HepG2 (cell line): ENCODE measurements around the gene SLC35B2. TPM values are rescaled to one million over a fixed set of nuclear protein-coding genes. Genes with fewer than 3 reads are reported as not detected.

Source experiments
- FOXP4 ChIP-seq: sonication (generic); formaldehyde crosslinking; IDR thresholded peaks from 2 replicates; pipeline ENCODE4 v1.4.0; 2020; ENCODE audit warnings: missing genetic modification reagents
- GATAD2A ChIP-seq: IDR thresholded peaks from 2 replicates; pipeline ENCODE4 v1.6.1; 2016
- MZF1 ChIP-seq: sonication (generic); formaldehyde crosslinking; IDR thresholded peaks from 2 replicates; pipeline ENCODE4 v1.8.1; 2023; ENCODE audit warnings: mild to moderate bottlenecking, missing genetic modification reagents, borderline replicate concordance
- NR2C2 ChIP-seq: sonication (generic); formaldehyde crosslinking; IDR thresholded peaks from 2 replicates; pipeline ENCODE4 v1.4.0; 2020; ENCODE audit warnings: missing genetic modification reagents, mild to moderate bottlenecking, moderate library complexity, borderline replicate concordance
- NR2F6 ChIP-seq, 2 experiments: IDR thresholded peaks; 2 replicates each; pipeline ENCODE4 v1.6.1; 2016; ENCODE audit warnings: antibody characterized with exemption in 1 of 2, mild to moderate bottlenecking in 1 of 2
- PBX3 ChIP-seq: sonication (generic); formaldehyde crosslinking; IDR thresholded peaks from 2 replicates; pipeline ENCODE4 v1.8.1; 2023; ENCODE audit warnings: missing genetic modification reagents, inconsistent platforms, borderline replicate concordance
- PCBP1 ChIP-seq: fragments of 200-400 bp; formaldehyde crosslinking; IDR thresholded peaks from 2 replicates; pipeline ENCODE4 v1.6.1; 2017; ENCODE audit warnings: mild to moderate bottlenecking, low read depth, low read length, borderline replicate concordance
- PITX1 ChIP-seq: sonication (generic); formaldehyde crosslinking; IDR thresholded peaks from 2 replicates; pipeline ENCODE4 v1.5.1; 2020; ENCODE audit warnings: mild to moderate bottlenecking, missing genetic modification reagents
- REPIN1 ChIP-seq: sonication (generic); formaldehyde crosslinking; IDR thresholded peaks from 2 replicates; pipeline ENCODE4 v1.8.0; 2022; ENCODE audit warnings: missing genetic modification reagents, low read depth, mild to moderate bottlenecking, borderline replicate concordance
- XRCC5 ChIP-seq: fragments of 200-400 bp; formaldehyde crosslinking; optimal IDR thresholded peaks from 2 replicates; pipeline ENCODE3; 2017; ENCODE audit warnings: mild to moderate bottlenecking, low read length
- ZEB1 ChIP-seq: IDR thresholded peaks from 2 replicates; pipeline ENCODE4 v1.6.1; 2012; ENCODE audit warnings: mild to moderate bottlenecking, low read depth, inconsistent platforms; ENCODE audit not compliant: insufficient replicate concordance
- ZFAT ChIP-seq: sonication (generic); formaldehyde crosslinking; conservative IDR thresholded peaks from 2 replicates; pipeline ENCODE4 v1.8.1; 2023; ENCODE audit warnings: missing genetic modification reagents, inconsistent platforms
- ZFY ChIP-seq: sonication (generic); formaldehyde crosslinking; IDR thresholded peaks from 2 replicates; pipeline ENCODE4 v1.4.0; 2020; ENCODE audit warnings: missing genetic modification reagents
- ZNF138 ChIP-seq: sonication (generic); formaldehyde crosslinking; IDR thresholded peaks from 2 replicates; pipeline ENCODE4 v1.5.0; 2020; ENCODE audit warnings: mild to moderate bottlenecking, low read depth, missing genetic modification reagents
- ZNF18 ChIP-seq: sonication (generic); formaldehyde crosslinking; IDR thresholded peaks from 2 replicates; pipeline ENCODE4 v1.8.0; 2022; ENCODE audit warnings: mild to moderate bottlenecking, missing genetic modification reagents; ENCODE audit not compliant: insufficient replicate concordance
- ZNF253 ChIP-seq: sonication (generic); formaldehyde crosslinking; IDR thresholded peaks from 2 replicates; pipeline ENCODE4 v1.8.0; 2022; ENCODE audit warnings: mild to moderate bottlenecking, missing genetic modification reagents, borderline replicate concordance
- ZNF33B ChIP-seq: sonication (generic); formaldehyde crosslinking; IDR thresholded peaks from 2 replicates; pipeline ENCODE4 v1.5.1; 2020; ENCODE audit warnings: mild to moderate bottlenecking, missing genetic modification reagents
- ZNF562 ChIP-seq: sonication (generic); formaldehyde crosslinking; IDR thresholded peaks from 2 replicates; pipeline ENCODE4 v1.8.0; 2022; ENCODE audit warnings: missing genetic modification reagents, borderline replicate concordance
- ZNF816 ChIP-seq: sonication (generic); formaldehyde crosslinking; IDR thresholded peaks from 2 replicates; pipeline ENCODE4 v1.8.0; 2022; ENCODE audit warnings: missing genetic modification reagents, mild to moderate bottlenecking, borderline replicate concordance
- polyA plus RNA-seq, 8 experiments: library from polyadenylated mRNA; depleted of rRNA in 3 of 8; stranded (reverse) in 7 of 8; unstranded in 1 of 8; fragments of >200 nt; fragmentation: Illumina TruSeq in 4 of 8; extraction: Trizol in 4 of 8; gene quantifications; 2 replicates each; pipeline versions ENCODE4 v1.2.1 to v1.2.3, GENCODE V29; 2011 to 2016; ENCODE audit warnings: low read depth in 4 of 8, missing spikeins in 1 of 8, mixed read lengths in 1 of 8; ENCODE audit not compliant: insufficient read depth in 1 of 8
- total RNA-seq, 5 experiments: library from RNA; depleted of rRNA; stranded (reverse); fragments of >200 nt; fragmentation: Illumina TruSeq; extraction: Trizol; gene quantifications; 2 replicates each; pipeline ENCODE4 v1.2.3, GENCODE V29; 2016; ENCODE audit warnings: low read depth in 1 of 5
- TF ChIP-seq, protein P1 (sequence below): sonication (generic); formaldehyde crosslinking; conservative IDR thresholded peaks from 2 replicates; pipeline ENCODE4 v1.4.0; 2020; ENCODE audit warnings: missing genetic modification reagents
- TF ChIP-seq, protein P2 (sequence below): sonication (generic); formaldehyde crosslinking; conservative IDR thresholded peaks from 2 replicates; pipeline ENCODE4 v1.8.0; 2022; ENCODE audit warnings: low read depth, missing genetic modification reagents

Gene SLC35B2
- total and polyA plus RNA-seq, 2 of the 13 experiments (the other 11 are each of a cell fraction or from before 2014, with no cell fraction given): 61.1 to 148 TPM

DNA sequence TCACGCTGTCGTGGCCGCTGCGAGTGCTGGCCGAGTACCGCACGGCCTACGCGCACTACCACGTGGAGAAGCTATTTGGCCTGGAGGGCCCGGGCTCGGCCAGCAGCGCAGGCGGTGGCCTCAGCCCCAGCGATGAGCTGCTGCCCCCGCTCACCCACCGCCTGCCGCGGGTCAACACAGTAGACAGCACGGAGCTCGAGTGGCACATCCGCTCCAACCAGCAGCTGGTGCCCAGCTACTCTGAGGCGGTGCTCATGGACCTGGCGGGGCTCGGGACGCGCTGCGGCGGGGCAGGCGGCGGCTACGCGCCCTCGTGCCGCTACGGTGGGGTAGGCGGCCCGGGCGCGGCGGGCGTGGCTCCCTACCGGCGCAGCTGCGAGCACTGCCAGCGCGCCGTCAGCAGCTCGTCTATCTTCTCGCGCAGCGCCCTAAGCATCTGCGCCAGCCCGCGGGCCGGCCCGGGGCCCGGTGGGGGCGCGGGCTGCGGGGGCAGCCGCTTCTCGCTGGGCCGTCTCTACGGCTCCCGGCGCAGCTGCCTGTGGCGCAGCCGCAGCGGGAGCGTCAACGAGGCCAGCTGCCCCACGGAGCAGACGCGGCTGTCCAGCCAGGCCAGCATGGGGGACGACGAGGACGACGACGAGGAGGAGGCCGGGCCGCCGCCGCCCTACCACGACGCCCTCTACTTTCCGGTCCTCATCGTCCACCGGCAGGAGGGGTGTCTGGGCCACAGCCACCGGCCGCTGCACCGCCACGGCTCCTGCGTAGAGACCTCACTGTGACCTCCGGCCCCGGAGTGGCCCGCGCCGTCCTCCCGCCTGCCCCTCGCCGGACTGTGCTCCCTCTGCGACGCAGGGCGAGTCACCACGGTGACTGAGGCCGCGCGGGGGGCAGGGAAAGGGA, 18.7 kb upstream of the SLC35B2 start (continued):
- no peak for TF ChIP-seq PBX3
- no peak for TF ChIP-seq ZNF33B (CRISPR knock-in tag)
- TF ChIP-seq, protein P1, sequence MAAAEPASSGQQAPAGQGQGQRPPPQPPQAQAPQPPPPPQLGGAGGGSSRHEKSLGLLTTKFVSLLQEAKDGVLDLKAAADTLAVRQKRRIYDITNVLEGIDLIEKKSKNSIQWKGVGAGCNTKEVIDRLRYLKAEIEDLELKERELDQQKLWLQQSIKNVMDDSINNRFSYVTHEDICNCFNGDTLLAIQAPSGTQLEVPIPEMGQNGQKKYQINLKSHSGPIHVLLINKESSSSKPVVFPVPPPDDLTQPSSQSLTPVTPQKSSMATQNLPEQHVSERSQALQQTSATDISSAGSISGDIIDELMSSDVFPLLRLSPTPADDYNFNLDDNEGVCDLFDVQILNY (CRISPR knock-in tag): no peak
- 0 out of 2 replicates have a peak, but pooled peaks have one; percentile 69 for TF ChIP-seq ZNF138 (CRISPR knock-in tag)
- no peak for TF ChIP-seq PCBP1
- no peak for TF ChIP-seq GATAD2A (CRISPR knock-in tag)
- TF ChIP-seq MZF1 (CRISPR knock-in tag): no peak
- TF ChIP-seq PITX1 (CRISPR knock-in tag): 0 out of 2 replicates have a peak, but pooled peaks have one; percentile 14
- no peak for TF ChIP-seq ZNF816 (CRISPR knock-in tag)
- TF ChIP-seq ZNF562 (CRISPR knock-in tag): peak; percentile 58; the same call in 1 of the 2 replicates
- peak; percentile 32; the same call in 1 of the 2 replicates for TF ChIP-seq NR2C2
- no peak for TF ChIP-seq NR2F6 (IDR thresholded peaks at IDR 0.05)
- TF ChIP-seq NR2F6 (CRISPR knock-in tag; IDR thresholded peaks at IDR 0.05): 0 out of 2 replicates have a peak, but pooled peaks have one; percentile 12
- no peak for TF ChIP-seq ZNF18
- TF ChIP-seq ZFAT (CRISPR knock-in tag): no peak
- no peak for TF ChIP-seq ZNF253 (CRISPR knock-in tag)
- no peak for TF ChIP-seq XRCC5
- no peak for TF ChIP-seq REPIN1 (CRISPR knock-in tag)
- peak; percentile 57 for TF ChIP-seq ZFY (CRISPR knock-in tag)
- no peak for TF ChIP-seq FOXP4
- TF ChIP-seq ZEB1: no peak
- TF ChIP-seq, protein P2, sequence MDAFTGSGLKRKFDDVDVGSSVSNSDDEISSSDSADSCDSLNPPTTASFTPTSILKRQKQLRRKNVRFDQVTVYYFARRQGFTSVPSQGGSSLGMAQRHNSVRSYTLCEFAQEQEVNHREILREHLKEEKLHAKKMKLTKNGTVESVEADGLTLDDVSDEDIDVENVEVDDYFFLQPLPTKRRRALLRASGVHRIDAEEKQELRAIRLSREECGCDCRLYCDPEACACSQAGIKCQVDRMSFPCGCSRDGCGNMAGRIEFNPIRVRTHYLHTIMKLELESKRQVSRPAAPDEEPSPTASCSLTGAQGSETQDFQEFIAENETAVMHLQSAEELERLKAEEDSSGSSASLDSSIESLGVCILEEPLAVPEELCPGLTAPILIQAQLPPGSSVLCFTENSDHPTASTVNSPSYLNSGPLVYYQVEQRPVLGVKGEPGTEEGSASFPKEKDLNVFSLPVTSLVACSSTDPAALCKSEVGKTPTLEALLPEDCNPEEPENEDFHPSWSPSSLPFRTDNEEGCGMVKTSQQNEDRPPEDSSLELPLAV (CRISPR knock-in tag): 0 out of 2 replicates have a peak, but pooled peaks have one; percentile 23
